Measurements from ENCODE around the gene TMC3. TPM values are rescaled to one million over a fixed set of nuclear protein-coding genes. Genes with fewer than 3 reads are reported as not detected.

TMC3 gene
- total RNA-seq, 2 experiments from 2014 or later = not detected

DNA sequence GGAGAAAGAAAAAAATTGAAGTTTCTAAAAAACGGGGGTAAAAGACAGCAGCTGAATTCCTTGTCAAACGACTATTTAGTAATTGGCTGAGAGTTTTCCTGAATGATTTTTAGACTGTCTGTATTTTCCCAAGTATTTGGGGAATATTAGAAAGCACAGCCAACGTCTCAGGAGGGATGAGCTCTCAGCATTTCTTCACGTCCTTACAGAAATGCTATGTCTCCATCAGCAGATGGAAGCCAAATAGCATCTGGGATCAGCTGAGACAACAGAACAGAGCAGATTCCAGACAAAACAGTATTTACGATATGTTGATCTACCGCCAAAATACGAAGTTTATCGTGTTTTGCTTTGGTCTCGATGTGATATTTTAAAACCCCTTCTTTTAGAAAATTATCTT, 5.3 kb upstream of the TMC3 start:
- peaks cover 7% of the 10 kb centered on the region for H3K27me3 Mint-ChIP-seq
- no peak for DNase-seq
- ChIA-PET CTCF (interaction anchor here (0.7 to 1.6 kb wide), 2 partner anchors 22 to 113 kb away, joined by 3 to 4 read pairs; no protein-coding TSS in a partner anchor), POLR2A (no interaction called here)
- H3K4me3 Mint-ChIP-seq = no peak overlapping the region
- peaks cover 1% of the 10 kb centered on the region for H3K4me1 Mint-ChIP-seq
- no peak overlapping the region for H3K27ac Mint-ChIP-seq
- no peaks in the 10 kb centered on the region for H3K9me3 Mint-ChIP-seq
- no peaks in the 10 kb centered on the region for H3K36me3 Mint-ChIP-seq (ENCODE audit: low read depth)

DNA sequence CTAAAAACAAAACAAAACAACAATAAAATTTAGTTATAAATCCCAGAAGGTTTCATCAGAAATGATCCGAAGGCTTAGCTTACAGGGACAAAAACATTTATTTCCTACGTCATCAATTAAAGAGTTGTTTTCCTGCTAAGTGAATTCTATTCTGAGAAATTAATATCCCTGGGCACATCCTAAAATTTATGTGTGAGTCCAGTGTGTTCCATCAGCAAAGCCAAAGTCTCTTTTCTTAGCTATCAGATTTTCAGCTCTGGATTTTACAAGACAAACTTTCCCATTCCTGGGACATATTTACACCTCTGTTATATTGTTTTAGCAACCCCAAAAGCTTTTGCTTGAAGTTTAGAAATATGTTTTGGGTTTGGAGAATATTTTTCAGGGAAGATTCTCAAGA, 4.4 kb upstream of the TMC3 start:
- POLR2A ChIA-PET = no interaction called here
- H3K36me3 Mint-ChIP-seq (ENCODE audit: low read depth) = no peaks in the 10 kb centered on the region

DNA sequence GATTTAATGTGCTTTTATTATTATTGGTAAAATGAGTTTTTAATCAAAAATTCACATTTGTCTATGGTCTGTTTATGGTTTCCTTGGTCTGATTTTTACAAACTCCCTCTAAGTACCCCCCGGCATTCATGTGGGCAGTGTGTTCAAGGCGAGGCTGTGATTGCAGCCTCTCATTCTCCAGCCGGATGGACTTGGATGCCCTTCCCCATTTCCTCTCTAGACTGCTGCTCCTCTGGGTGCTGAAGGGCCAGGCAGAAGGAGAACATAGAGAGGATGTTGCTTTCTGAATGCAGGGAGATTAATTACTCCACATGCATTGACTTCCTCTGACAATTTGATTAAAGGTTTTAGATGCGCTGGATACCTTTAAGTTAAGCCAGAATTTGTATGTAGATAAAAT, 3.9 kb upstream of the TMC3 start:
- Mint-ChIP-seq H3K36me3 (ENCODE audit: low read depth) (no peaks in the 10 kb centered on the region), H3K4me3 (no peak overlapping the region), H3K27me3 (peaks cover 9% of the 10 kb centered on the region), H3K9me3 (no peaks in the 10 kb centered on the region), H3K4me1 (peaks cover 1% of the 10 kb centered on the region), H3K27ac (no peak overlapping the region)
- DNase-seq = no peak
- POLR2A ChIA-PET = no interaction called here
- CTCF ChIA-PET = interaction anchor here (0.8 to 1.3 kb wide), 2 partner anchors 31 to 112 kb away, joined by 3 to 4 read pairs; no protein-coding TSS in a partner anchor

More for the DNA sequence above, 4.4 kb upstream of the TMC3 start:
- Mint-ChIP-seq H3K4me1 (peaks cover 1% of the 10 kb centered on the region), H3K27ac (no peak overlapping the region), H3K27me3 (peaks cover 7% of the 10 kb centered on the region), H3K4me3 (no peak overlapping the region), H3K9me3 (no peaks in the 10 kb centered on the region)
- CTCF ChIA-PET = interaction anchor here (0.8 to 1.6 kb wide), 3 partner anchors 22 to 113 kb away, joined by 3 to 4 read pairs (median 4); no protein-coding TSS in a partner anchor
- no peak for DNase-seq

DNA sequence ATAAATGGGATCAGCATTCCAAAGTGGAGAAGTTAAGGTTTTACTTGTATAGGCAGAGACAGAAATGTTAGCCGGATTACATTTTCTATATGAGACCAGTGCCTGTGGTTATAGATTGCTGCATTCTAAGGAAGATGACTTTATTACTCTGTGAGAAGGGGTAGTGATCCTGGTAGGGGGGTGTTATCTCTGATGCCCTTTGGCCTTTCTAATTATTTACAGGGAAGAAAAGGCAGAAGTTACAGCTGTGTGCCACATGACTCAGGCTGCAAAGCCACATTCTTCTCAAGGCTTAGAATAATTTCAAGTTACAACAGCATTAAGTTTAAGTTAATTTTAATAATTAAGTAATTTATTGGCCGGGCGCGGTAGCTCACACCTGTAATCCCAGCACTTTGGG, 2.2 kb upstream of the TMC3 start:
- ChIA-PET POLR2A (no interaction called here), CTCF (interaction anchor here (1.0 kb wide), 1 partner anchor 110 kb away, joined by 3 read pairs; no protein-coding TSS in a partner anchor)
- DNase-seq = no peak
- Mint-ChIP-seq H3K4me3 (no peak overlapping the region), H3K9me3 (no peaks in the 10 kb centered on the region), H3K27me3 (peaks cover 13% of the 10 kb centered on the region), H3K27ac (no peak overlapping the region), H3K4me1 (peaks cover 1% of the 10 kb centered on the region), H3K36me3 (ENCODE audit: low read depth) (no peaks in the 10 kb centered on the region)

DNA sequence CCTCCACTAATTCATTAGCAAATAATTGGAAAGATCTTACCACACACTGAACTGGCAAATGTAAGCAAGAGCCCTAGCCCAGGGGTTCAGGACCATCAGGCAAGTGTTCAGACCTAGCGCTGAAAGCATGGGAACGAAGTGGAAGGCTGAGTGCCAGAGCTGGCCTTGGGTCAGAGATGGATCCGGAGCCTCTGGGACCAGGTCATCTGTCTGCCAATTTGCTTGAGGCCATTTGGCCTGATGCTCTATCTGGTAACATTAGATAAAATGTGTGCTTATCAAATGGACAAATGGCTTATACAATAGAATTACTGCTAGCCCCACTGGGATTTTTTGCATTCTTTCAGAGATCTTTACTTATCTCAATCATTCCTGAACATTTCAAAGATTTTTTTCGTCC, 1.4 kb upstream of the TMC3 start:
- ChIA-PET CTCF (interaction anchor here (1.0 kb wide), 1 partner anchor 110 kb away, joined by 3 read pairs; no protein-coding TSS in a partner anchor), POLR2A (no interaction called here)
- Mint-ChIP-seq H3K27me3 (peaks cover 11% of the 10 kb centered on the region), H3K9me3 (no peaks in the 10 kb centered on the region), H3K4me1 (peaks cover under 1% of the 10 kb centered on the region), H3K27ac (no peak overlapping the region), H3K36me3 (ENCODE audit: low read depth) (no peaks in the 10 kb centered on the region), H3K4me3 (no peak overlapping the region)
- DNase-seq = no peak

DNA sequence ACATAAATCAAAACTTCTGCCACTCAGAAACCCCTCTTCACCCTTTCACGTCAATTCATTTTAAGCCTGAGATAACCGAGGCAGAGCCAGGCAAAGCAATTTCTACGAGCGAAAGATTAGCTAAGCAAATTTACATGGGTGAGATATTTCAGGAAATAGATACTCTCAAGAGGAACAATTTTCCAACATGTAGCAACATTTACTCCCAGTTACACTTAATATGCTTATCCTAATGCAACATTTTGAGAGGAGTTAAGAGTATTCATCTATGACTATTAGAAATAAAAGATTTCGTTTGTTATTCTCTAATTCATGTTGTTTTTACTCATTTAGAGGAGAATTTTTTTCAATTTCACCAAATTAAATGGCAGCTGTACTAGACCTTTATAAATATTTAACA, 837 bp downstream of the TMC3 start:
- Mint-ChIP-seq H3K27me3 (peaks cover 8% of the 10 kb centered on the region), H3K27ac (no peak overlapping the region), H3K4me3 (no peak overlapping the region), H3K4me1 (no peaks in the 10 kb centered on the region), H3K36me3 (ENCODE audit: low read depth) (no peaks in the 10 kb centered on the region), H3K9me3 (no peaks in the 10 kb centered on the region)
- POLR2A ChIA-PET = no interaction called here
- DNase-seq = no peak
- CTCF ChIA-PET = interaction anchor here (1.9 kb wide), 1 partner anchor 107 kb away, joined by 4 read pairs; no protein-coding TSS in a partner anchor

DNA sequence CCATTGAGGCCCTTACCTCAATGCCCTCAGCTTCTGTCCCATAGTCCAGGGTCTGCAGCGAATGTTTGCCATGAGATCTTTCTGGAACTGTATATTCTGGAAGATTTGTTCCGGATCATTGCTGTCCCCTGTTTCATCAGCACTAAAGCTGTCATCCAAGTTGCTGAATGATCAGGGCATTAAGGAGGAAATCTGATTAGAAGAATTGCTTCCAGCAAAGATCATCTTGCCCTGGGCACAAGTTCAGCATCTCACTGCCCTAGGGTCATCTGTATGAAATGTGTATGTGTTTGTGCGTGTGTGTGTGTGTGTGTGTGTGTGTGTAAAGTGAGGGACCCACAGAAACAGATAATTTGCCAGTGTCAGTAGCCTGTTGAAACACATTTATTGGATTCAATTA, 1.4 kb downstream of the TMC3 start:
- ChIA-PET POLR2A (no interaction called here), CTCF (interaction anchor here (1.9 kb wide), 1 partner anchor 107 kb away, joined by 4 read pairs; no protein-coding TSS in a partner anchor)
- H3K4me3 Mint-ChIP-seq = no peak overlapping the region
- no peak for DNase-seq
- no peaks in the 10 kb centered on the region for H3K36me3 Mint-ChIP-seq (ENCODE audit: low read depth)
- no peaks in the 10 kb centered on the region for H3K4me1 Mint-ChIP-seq
- H3K27ac Mint-ChIP-seq = no peak overlapping the region
- H3K27me3 Mint-ChIP-seq = peaks cover 6% of the 10 kb centered on the region
- H3K9me3 Mint-ChIP-seq = no peaks in the 10 kb centered on the region

DNA sequence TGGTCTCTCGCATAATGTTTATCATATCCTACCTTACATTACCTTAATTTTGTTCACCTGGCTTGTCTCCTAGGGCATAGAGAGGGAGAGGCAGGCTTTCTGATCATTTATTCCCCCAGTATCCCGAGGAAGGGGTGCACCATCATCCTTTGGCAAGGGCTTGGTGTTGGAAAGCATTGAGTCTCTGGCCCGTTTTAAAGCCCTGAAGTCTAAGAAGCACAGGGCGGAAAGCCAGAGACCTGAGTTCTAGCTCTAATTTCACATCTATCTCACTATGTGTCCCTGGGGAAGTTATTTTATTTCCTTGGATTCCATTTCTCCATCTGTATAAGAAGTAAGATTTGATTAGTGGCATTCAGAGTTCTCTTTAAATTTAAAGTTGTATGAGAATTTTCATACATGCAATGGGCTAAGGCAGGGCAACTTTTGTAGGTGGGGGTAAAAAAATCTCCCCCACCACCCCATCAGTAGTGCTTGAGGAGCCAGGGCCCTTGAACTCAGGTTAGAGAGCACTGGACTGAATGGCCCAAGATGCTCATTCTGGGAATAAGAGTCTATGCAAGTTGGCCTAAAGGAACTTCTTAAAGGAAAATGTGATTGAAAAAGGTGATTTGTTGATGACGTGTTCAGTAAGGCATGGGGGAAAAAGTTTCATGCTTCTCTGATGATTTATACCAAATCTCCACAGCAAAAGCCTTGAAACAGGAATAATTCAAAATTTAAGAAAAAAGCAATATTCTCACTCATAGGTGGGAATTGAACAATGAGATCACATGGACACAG, 10.1 kb downstream of the TMC3 start:
- Mint-ChIP-seq H3K4me3 (no peak overlapping the region), H3K27me3 (peaks cover 4% of the 10 kb centered on the region), H3K4me1 (no peaks in the 10 kb centered on the region), H3K27ac (no peak overlapping the region), H3K36me3 (ENCODE audit: low read depth) (no peaks in the 10 kb centered on the region), H3K9me3 (no peaks in the 10 kb centered on the region)
- ChIA-PET POLR2A (no interaction called here), CTCF (no interaction called here)
- DNase-seq = no peak

DNA sequence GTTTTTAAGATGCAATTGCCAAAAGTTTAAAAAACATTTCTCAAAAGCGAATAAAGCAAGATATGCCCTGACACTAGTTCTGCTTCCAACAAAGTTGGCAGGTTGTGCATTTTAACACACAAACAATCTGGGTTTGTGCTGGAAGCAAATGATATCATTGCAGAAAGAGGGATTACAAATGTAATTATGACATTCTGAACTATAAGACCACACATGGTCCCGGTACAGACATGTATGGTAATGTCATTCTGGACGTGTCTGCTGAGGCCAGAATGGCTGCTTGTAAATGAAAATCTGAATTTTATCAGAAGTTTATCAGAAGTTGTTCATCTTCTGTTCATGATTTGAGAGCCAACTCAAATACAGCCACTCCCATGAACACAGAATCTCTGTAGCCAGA, 10.7 kb downstream of the TMC3 start:
- Mint-ChIP-seq H3K4me1 (no peaks in the 10 kb centered on the region), H3K27ac (no peak overlapping the region), H3K9me3 (no peaks in the 10 kb centered on the region), H3K4me3 (no peak overlapping the region), H3K27me3 (peaks cover 4% of the 10 kb centered on the region), H3K36me3 (ENCODE audit: low read depth) (no peaks in the 10 kb centered on the region)
- ChIA-PET CTCF (no interaction called here), POLR2A (no interaction called here)
- DNase-seq = no peak

DNA sequence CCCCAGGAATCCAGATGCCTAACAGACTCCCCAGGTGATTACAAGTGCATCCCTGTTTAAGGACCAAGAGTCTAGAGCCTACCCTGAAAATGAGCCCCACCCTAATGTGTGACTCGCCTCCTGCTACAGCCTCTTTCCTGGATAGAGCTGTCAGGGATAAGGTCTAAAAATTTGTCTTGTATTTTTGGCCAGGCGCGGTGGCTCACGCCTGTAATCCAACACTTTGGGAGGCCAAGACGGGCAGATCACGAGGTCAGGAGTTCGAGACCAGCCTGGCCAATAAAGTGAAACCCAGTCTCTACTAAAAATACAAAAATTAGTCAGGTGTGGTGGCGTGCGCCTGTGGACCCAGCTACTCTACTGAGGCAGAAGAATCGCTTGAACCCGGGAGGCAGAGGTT, 11.2 kb downstream of the TMC3 start:
- ChIA-PET CTCF (no interaction called here), POLR2A (no interaction called here)

DNA sequence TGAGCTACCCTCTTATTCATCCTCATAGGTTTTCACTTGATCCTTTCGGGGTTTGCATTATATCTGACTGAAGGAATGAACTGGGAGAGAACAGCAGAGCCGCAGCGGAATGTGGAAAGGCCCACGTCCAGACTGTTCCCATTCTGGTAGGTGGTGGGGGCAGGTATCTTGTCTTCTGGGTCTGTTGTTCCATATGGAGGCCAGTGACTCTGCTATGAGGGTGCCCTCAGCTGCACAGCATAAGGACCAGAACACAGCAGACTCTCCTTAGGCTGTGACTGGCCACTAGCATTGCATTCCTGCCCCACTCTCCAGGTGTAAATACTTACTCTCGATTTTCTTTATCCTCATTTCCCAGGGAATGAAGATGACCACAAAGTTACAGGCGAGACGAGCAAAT, 12.1 kb downstream of the TMC3 start:
- DNase-seq = no peak
- POLR2A ChIA-PET = no interaction called here
- CTCF ChIA-PET = no interaction called here
- H3K9me3 Mint-ChIP-seq = no peaks in the 10 kb centered on the region
- no peak overlapping the region for H3K27ac Mint-ChIP-seq
- H3K27me3 Mint-ChIP-seq = peaks cover 6% of the 10 kb centered on the region
- H3K4me3 Mint-ChIP-seq = no peak overlapping the region
- H3K36me3 Mint-ChIP-seq (ENCODE audit: low read depth) = no peaks in the 10 kb centered on the region
- H3K4me1 Mint-ChIP-seq = no peaks in the 10 kb centered on the region

More for the DNA sequence above, 11.2 kb downstream of the TMC3 start:
- H3K4me1 Mint-ChIP-seq = no peaks in the 10 kb centered on the region
- H3K4me3 Mint-ChIP-seq = no peak overlapping the region
- no peak overlapping the region for H3K27ac Mint-ChIP-seq
- no peak for DNase-seq
- no peaks in the 10 kb centered on the region for H3K9me3 Mint-ChIP-seq
- H3K36me3 Mint-ChIP-seq (ENCODE audit: low read depth) = no peaks in the 10 kb centered on the region
- peaks cover 4% of the 10 kb centered on the region for H3K27me3 Mint-ChIP-seq

DNA sequence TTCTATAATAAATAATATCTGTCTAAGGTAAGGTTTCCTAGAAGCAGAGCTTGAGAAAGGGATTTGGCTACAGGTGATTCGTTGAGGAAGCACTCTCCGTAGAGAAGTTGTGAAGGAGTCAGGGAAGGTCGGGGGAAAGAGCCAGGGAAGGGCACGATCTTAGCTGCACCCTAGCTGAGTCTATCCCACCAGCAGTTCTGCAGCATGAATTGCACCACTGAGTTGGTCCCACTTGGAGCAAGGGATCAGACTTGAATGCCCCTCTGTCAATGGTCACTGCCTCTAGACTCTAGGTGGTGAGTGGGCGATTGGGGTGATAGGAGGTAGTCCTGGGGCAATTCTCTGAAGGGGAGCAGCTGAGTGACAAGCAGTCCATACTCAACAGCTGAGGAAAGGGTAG, 13.5 kb downstream of the TMC3 start:
- H3K27me3 Mint-ChIP-seq = peaks cover 6% of the 10 kb centered on the region
- H3K36me3 Mint-ChIP-seq (ENCODE audit: low read depth) = no peaks in the 10 kb centered on the region
- ChIA-PET CTCF (no interaction called here), POLR2A (no interaction called here)
- DNase-seq = no peak
- H3K27ac Mint-ChIP-seq = no peak overlapping the region
- no peaks in the 10 kb centered on the region for H3K4me1 Mint-ChIP-seq
- H3K4me3 Mint-ChIP-seq = no peak overlapping the region
- H3K9me3 Mint-ChIP-seq = no peaks in the 10 kb centered on the region

DNA sequence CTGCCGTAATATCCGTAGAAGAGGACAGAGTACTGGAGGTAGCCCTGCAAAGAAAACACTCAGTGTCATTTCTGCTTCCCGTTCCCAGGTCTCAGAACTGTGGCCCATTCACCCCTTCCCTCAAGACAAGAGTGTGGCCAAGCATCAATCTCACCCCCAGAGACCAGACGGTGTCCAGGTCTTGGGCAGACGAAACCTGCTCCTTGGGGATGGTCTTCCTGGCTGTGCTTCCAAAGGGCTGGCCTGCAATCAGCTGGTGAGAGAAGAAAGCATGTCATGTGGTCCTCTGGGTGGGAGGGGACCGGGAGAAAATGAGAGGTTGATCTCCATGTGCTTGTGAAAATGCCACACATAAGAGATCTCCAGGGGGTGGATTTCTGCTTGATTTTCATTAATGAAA, 15.8 kb downstream of the TMC3 start:
- H3K27me3 Mint-ChIP-seq = peaks cover 6% of the 10 kb centered on the region
- no peak overlapping the region for H3K27ac Mint-ChIP-seq
- H3K36me3 Mint-ChIP-seq (ENCODE audit: low read depth) = no peaks in the 10 kb centered on the region
- ChIA-PET POLR2A (no interaction called here), CTCF (interaction anchor here (4.2 kb wide), 1 partner anchor 92 kb away, joined by 17 read pairs; no protein-coding TSS in a partner anchor)
- H3K9me3 Mint-ChIP-seq = no peaks in the 10 kb centered on the region
- no peaks in the 10 kb centered on the region for H3K4me1 Mint-ChIP-seq
- no peak for DNase-seq
- H3K4me3 Mint-ChIP-seq = no peak overlapping the region

DNA sequence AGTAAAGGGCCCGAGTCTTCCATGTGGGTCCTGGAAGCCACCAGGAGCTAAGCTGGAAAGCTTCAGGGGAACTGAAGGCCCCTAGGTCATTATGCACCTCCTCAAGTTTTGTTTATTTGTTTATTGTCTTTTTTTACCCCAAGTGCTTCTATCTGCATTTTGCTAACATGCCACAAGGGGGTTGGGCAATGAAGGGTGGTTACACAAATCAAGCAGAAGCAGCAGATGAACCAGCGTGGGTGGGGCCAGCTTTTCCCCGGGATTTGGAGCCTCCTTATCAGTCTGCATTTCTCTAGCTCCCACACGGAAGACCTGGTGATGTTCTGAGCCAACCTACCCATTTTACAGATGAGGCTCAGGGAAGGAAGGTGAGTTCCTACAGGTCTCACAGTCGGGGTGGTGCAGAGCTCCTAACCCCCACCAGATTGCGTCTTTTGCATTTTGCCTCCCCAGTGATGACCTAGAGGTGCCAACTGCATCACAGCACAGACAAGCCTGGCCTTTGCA, 16.8 kb downstream of the TMC3 start:
- H3K27me3 Mint-ChIP-seq = peaks cover 6% of the 10 kb centered on the region
- ChIA-PET CTCF (interaction anchor here (1.0 to 4.2 kb wide), 4 partner anchors 9 to 249 kb away, joined by 3 to 17 read pairs (median 4); no protein-coding TSS in a partner anchor), POLR2A (interaction anchor here (1.5 kb wide), 1 partner anchor 31 kb away, joined by 3 read pairs; no protein-coding TSS in a partner anchor)
- no peaks in the 10 kb centered on the region for H3K9me3 Mint-ChIP-seq
- H3K4me1 Mint-ChIP-seq = no peaks in the 10 kb centered on the region
- no peak for DNase-seq
- H3K4me3 Mint-ChIP-seq = no peak overlapping the region
- H3K27ac Mint-ChIP-seq = no peak overlapping the region
- H3K36me3 Mint-ChIP-seq (ENCODE audit: low read depth) = no peaks in the 10 kb centered on the region
